GM10266 (cell line): Measurements from ENCODE around the gene KIF4A.

Source experiments
- DNase-seq: peaks from one replicate; pipeline ENCODE4 v3.0.0; 2012; ENCODE audit errors: extremely low spot score
- TF ChIP-seq, protein P1 (sequence below): IDR thresholded peaks from 2 replicates; pipeline ENCODE4 v1.5.1; 2012; ENCODE audit warnings: mild to moderate bottlenecking, low read depth; ENCODE audit not compliant: control insufficient read depth, insufficient read depth; ENCODE audit errors: missing control alignments

The KIF4A gene

DNA sequence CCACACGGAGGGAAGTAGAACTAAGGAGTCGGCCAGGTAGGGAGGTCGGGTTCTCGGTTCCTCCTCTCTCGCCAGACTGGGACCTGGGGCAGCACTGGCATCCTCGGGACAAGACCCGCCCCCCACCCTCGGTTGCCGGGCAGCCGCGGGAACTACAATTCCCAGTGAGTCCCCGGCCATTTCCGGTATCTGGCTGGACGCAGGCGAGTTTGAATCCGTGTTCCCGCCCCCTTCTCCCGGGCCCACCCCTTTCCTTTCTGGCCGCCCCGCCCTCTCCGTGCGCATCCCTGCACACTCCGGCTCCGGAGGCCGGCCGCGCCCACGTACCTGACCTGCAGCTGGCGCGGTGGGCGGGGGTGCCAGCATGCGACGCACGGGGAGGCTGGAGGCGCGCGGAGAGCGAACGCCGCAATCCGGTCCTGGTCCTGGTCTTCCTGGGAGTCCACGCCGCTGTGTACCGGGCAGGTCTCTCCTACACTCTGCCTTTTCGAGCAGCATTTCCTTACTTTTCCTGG lies 144.5 kb downstream of the KIF4A start:
- DNase-seq: peak; percentile 81

GRCh38 chrX:70434914-70435586 lies 145.1 kb downstream of the KIF4A start:
- TF ChIP-seq, protein P1, sequence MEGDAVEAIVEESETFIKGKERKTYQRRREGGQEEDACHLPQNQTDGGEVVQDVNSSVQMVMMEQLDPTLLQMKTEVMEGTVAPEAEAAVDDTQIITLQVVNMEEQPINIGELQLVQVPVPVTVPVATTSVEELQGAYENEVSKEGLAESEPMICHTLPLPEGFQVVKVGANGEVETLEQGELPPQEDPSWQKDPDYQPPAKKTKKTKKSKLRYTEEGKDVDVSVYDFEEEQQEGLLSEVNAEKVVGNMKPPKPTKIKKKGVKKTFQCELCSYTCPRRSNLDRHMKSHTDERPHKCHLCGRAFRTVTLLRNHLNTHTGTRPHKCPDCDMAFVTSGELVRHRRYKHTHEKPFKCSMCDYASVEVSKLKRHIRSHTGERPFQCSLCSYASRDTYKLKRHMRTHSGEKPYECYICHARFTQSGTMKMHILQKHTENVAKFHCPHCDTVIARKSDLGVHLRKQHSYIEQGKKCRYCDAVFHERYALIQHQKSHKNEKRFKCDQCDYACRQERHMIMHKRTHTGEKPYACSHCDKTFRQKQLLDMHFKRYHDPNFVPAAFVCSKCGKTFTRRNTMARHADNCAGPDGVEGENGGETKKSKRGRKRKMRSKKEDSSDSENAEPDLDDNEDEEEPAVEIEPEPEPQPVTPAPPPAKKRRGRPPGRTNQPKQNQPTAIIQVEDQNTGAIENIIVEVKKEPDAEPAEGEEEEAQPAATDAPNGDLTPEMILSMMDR: no peak
- DNase-seq: no peak

More for the DNA sequence above, 144.5 kb downstream of the KIF4A start:
- TF ChIP-seq, protein P1: no peak

GRCh38 chrX:70436343-70436742 lies 146.4 kb downstream of the KIF4A start:
- DNase-seq: no peak
- TF ChIP-seq, protein P1: no peak

- TF ChIP-seq, protein P1: no peak
- DNase-seq: no peak
Measured at GRCh38 chrX:70437011-70437410, 147.1 kb downstream of the KIF4A start.

DNA sequence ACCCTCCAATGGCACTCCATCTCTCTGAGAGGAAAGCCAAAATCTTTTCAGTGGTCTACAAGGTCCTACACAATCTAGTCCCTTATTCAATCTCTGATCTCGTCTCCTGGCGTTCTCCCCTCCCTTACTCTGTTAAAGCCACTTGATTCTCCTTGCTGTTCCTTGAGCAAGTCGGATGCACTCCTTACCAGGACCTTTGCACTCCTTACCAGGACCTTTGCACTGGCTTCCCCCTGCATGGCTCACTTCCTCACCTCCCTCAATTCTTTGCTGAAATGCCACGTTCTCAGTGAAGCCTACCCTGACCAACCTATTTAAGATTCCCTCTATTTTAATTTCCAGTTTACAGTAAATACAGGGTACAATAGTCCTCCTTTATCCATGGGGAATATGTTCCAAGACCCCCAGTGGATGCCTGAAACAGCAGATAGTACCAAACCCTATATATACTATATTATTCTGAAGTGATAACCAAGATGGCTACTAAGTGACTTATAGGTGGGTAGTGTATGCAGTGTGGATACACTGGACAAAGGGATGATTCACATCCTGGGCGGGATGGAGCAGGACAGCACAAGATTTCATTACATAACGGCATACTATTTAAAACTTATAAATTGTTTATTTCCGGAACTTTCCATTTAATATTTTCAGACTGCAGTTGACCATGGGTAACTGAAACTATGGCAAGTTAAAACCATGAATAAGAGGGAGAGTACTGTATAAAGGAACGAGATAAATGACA lies 148.2 kb downstream of the KIF4A start:
- TF ChIP-seq, protein P1: no peak

GRCh38 chrX:70439016-70439415 lies 149.1 kb downstream of the KIF4A start:
- TF ChIP-seq, protein P1: no peak
- DNase-seq: no peak

More for the DNA sequence above, 148.2 kb downstream of the KIF4A start:
- no peak for DNase-seq

GRCh38 chrX:70442224-70442623 lies 152.3 kb downstream of the KIF4A start:
- DNase-seq: no peak
- TF ChIP-seq, protein P1: no peak
